ENCODE measurements around the gene LRRC61.

GRCh38 chr7:150325110-150325611 is 2.0 kb downstream of the LRRC61 start:
- no peak for TF ChIP-seq GATA2 (IDR thresholded peaks at IDR 0.05; ENCODE audit: low read depth, low read length)
- no peak for TF ChIP-seq GATA3 (IDR thresholded peaks at IDR 0.05; ENCODE audit: low read depth, low read length)
